ENCODE results near the gene CDC42EP3.

- no peak for TF ChIP-seq EZH2 (optimal IDR thresholded peaks at IDR 0.05; ENCODE audit: low read depth, low read length)
- no peak for TF ChIP-seq CTCF (IDR thresholded peaks at IDR 0.05; ENCODE audit: low read length)
- TF ChIP-seq EZH2phosphoT487 (IDR thresholded peaks at IDR 0.05; ENCODE audit: low read length), result no peak
Measured at GRCh38 chr2:37720533-37721200, 49.2 kb upstream of the CDC42EP3 start.

Data from MM.1S (cell line).